HepG2 (cell line): ENCODE results near the gene RNF40. TPM values are rescaled to one million over a fixed set of nuclear protein-coding genes. Genes with fewer than 3 reads are reported as not detected.

Experiments used
- CEBPG ChIP-seq: IDR thresholded peaks from 2 replicates; pipeline ENCODE4 v1.6.1; 2016
- DPF2 ChIP-seq: sonication (generic); formaldehyde crosslinking; IDR thresholded peaks from 2 replicates; pipeline ENCODE4 v1.4.0; 2020; ENCODE audit warnings: mild to moderate bottlenecking, low read depth, missing genetic modification reagents, borderline replicate concordance
- EP300 ChIP-seq, 3 experiments: sonication (generic) in 1 of 3; formaldehyde crosslinking in 1 of 3; IDR thresholded peaks; 2 replicates each; pipeline versions ENCODE4 v1.5.1 to v1.6.1; 2011 to 2020; ENCODE audit warnings: low read depth in 2 of 3, low read length in 2 of 3, borderline replicate concordance in 1 of 3, improper control_type of control experiment in 1 of 3, mild to moderate bottlenecking in 1 of 3, missing genetic modification reagents in 1 of 3, moderate library complexity in 1 of 3
- ETV5 ChIP-seq: IDR thresholded peaks from 2 replicates; pipeline ENCODE4 v1.6.1; 2018; ENCODE audit warnings: missing biosample characterization, missing genetic modification reagents, inconsistent platforms, borderline replicate concordance
- GATAD1 ChIP-seq: IDR thresholded peaks from 2 replicates; pipeline ENCODE4 v1.6.1; 2016; ENCODE audit warnings: missing genetic modification reagents, missing compliant biosample characterization
- HOXA3 ChIP-seq: sonication (generic); formaldehyde crosslinking; IDR thresholded peaks from 2 replicates; pipeline ENCODE4 v1.5.0; 2020; ENCODE audit warnings: missing genetic modification reagents
- JUND ChIP-seq: sonication (generic); formaldehyde crosslinking; IDR thresholded peaks from 2 replicates; pipeline ENCODE4 v1.8.0; 2022; ENCODE audit warnings: mild to moderate bottlenecking, missing genetic modification reagents
- MTF1 ChIP-seq: sonication (generic); formaldehyde crosslinking; IDR thresholded peaks from 2 replicates; pipeline ENCODE4 v1.5.0; 2020; ENCODE audit warnings: missing genetic modification reagents
- MXI1 ChIP-seq: IDR thresholded peaks from 3 replicates; pipeline ENCODE4 v1.6.1; 2012; ENCODE audit warnings: low read depth, low read length, inconsistent platforms, borderline replicate concordance
- NBN ChIP-seq: fragments of 450-650 bp; conservative IDR thresholded peaks from 2 replicates; pipeline ENCODE4 v1.6.1; 2017
- NFIC ChIP-seq: IDR thresholded peaks from 2 replicates; pipeline ENCODE4 v1.6.1; 2012; ENCODE audit warnings: mild to moderate bottlenecking, low read length, inconsistent platforms
- REL ChIP-seq: sonication (generic); formaldehyde crosslinking; conservative IDR thresholded peaks from 2 replicates; pipeline ENCODE4 v1.8.0; 2022; ENCODE audit warnings: mild to moderate bottlenecking, missing genetic modification reagents, moderate library complexity
- ZMYM2 ChIP-seq: sonication (generic); formaldehyde crosslinking; IDR thresholded peaks from 2 replicates; pipeline ENCODE4 v1.8.0; 2022; ENCODE audit warnings: mild to moderate bottlenecking, missing genetic modification reagents
- ZNF3 ChIP-seq: IDR thresholded peaks from 2 replicates; pipeline ENCODE4 v1.7.0; 2017; ENCODE audit warnings: inconsistent platforms
- ZNF33B ChIP-seq: sonication (generic); formaldehyde crosslinking; IDR thresholded peaks from 2 replicates; pipeline ENCODE4 v1.5.1; 2020; ENCODE audit warnings: mild to moderate bottlenecking, missing genetic modification reagents
- ZNF550 ChIP-seq: sonication (generic); formaldehyde crosslinking; IDR thresholded peaks from 2 replicates; pipeline ENCODE4 v1.4.0; 2020; ENCODE audit warnings: mild to moderate bottlenecking, missing genetic modification reagents, borderline replicate concordance
- ZNF790 ChIP-seq: sonication (generic); formaldehyde crosslinking; IDR thresholded peaks from 2 replicates; pipeline ENCODE4 v1.8.0; 2022; ENCODE audit warnings: missing genetic modification reagents, mild to moderate bottlenecking, borderline replicate concordance
- ZSCAN25 ChIP-seq: sonication (generic); formaldehyde crosslinking; IDR thresholded peaks from 2 replicates; pipeline ENCODE4 v1.8.0; 2022; ENCODE audit warnings: mild to moderate bottlenecking, missing genetic modification reagents
- polyA plus RNA-seq, 8 experiments: library from polyadenylated mRNA; depleted of rRNA in 3 of 8; stranded (reverse) in 7 of 8; unstranded in 1 of 8; fragments of >200 nt; fragmentation: Illumina TruSeq in 4 of 8; extraction: Trizol in 4 of 8; gene quantifications; 2 replicates each; pipeline versions ENCODE4 v1.2.1 to v1.2.3, GENCODE V29; 2011 to 2016; ENCODE audit warnings: low read depth in 4 of 8, missing spikeins in 1 of 8, mixed read lengths in 1 of 8; ENCODE audit not compliant: insufficient read depth in 1 of 8
- total RNA-seq, 5 experiments: library from RNA; depleted of rRNA; stranded (reverse); fragments of >200 nt; fragmentation: Illumina TruSeq; extraction: Trizol; gene quantifications; 2 replicates each; pipeline ENCODE4 v1.2.3, GENCODE V29; 2016; ENCODE audit warnings: low read depth in 1 of 5
- TF ChIP-seq, protein P1 (sequence below): sonication (generic); formaldehyde crosslinking; IDR thresholded peaks from 2 replicates; pipeline ENCODE4 v1.5.1; 2020; ENCODE audit warnings: mild to moderate bottlenecking, missing genetic modification reagents
- TF ChIP-seq, protein P2 (sequence below): sonication (generic); formaldehyde crosslinking; IDR thresholded peaks from 2 replicates; pipeline ENCODE4 v1.4.0; 2020; ENCODE audit warnings: missing genetic modification reagents
- TF ChIP-seq, protein P3 (sequence below): sonication (generic); formaldehyde crosslinking; IDR thresholded peaks from 2 replicates; pipeline ENCODE4 v1.8.0; 2022; ENCODE audit warnings: missing genetic modification reagents, mild to moderate bottlenecking, borderline replicate concordance
- TF ChIP-seq, protein P4 (sequence below): IDR thresholded peaks from 2 replicates; pipeline ENCODE4 v1.4.0; 2020; ENCODE audit warnings: mild to moderate bottlenecking, missing genetic modification reagents

The RNF40 gene
- total and polyA plus RNA-seq, 2 of the 13 experiments (the other 11 are each of a cell fraction or from before 2014, with no cell fraction given) = 84.0 to 85.6 TPM

DNA sequence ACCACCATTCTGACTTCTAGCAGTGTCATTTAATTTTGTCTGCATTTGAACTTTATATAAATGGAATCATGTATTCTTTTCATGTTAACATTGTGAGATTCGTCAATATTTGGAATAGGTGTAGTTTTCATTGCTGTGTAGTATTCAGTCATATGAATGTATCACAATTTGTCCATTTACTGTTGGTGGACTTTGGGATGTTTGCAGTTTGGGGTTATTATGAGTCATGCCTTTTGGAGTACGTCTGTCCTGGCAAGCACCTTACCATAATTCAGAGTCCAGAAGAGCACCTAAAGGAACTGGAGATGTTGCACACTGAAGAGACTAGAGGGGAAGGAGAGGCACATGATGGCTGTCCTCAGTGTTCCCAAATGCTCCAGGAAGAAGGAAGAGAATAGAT lies 17.0 kb upstream of the RNF40 start (continued):
- TF ChIP-seq JUND (CRISPR knock-in tag) (peak; percentile 76; the same call in 1 of the 2 replicates), NBN (no peak), ZNF550 (CRISPR knock-in tag) (no peak), ZSCAN25 (no peak), EP300 (IDR thresholded peaks at IDR 0.05; ENCODE audit: low read depth in 2 of 2, low read length in 2 of 2) (peak in 1 of 2 experiments; percentile 67; a peak in 1 of 4 replicates), EP300 (CRISPR knock-in tag; IDR thresholded peaks at IDR 0.05; ENCODE audit: borderline replicate concordance) (no peak), ZMYM2 (peak; percentile 80), DPF2 (CRISPR knock-in tag) (peak; percentile 67; the same call in 1 of the 2 replicates), ETV5 (CRISPR knock-in tag) (no peak), NFIC (peak; percentile 25; the same call in 1 of the 2 replicates), ZNF790 (CRISPR knock-in tag) (no peak), REL (CRISPR knock-in tag) (no peak), ZNF3 (CRISPR knock-in tag) (peak; percentile 98), CEBPG (CRISPR knock-in tag) (0 out of 2 replicates have a peak, but pooled peaks have one; percentile 9), ZNF33B (no peak), MTF1 (no peak), GATAD1 (CRISPR knock-in tag) (peak; percentile 30; the same call in 1 of the 2 replicates), MXI1 (no peak; the same call in 2 of the 3 replicates), HOXA3 (peak; percentile 13; the same call in 1 of the 2 replicates)
- TF ChIP-seq, protein P1, sequence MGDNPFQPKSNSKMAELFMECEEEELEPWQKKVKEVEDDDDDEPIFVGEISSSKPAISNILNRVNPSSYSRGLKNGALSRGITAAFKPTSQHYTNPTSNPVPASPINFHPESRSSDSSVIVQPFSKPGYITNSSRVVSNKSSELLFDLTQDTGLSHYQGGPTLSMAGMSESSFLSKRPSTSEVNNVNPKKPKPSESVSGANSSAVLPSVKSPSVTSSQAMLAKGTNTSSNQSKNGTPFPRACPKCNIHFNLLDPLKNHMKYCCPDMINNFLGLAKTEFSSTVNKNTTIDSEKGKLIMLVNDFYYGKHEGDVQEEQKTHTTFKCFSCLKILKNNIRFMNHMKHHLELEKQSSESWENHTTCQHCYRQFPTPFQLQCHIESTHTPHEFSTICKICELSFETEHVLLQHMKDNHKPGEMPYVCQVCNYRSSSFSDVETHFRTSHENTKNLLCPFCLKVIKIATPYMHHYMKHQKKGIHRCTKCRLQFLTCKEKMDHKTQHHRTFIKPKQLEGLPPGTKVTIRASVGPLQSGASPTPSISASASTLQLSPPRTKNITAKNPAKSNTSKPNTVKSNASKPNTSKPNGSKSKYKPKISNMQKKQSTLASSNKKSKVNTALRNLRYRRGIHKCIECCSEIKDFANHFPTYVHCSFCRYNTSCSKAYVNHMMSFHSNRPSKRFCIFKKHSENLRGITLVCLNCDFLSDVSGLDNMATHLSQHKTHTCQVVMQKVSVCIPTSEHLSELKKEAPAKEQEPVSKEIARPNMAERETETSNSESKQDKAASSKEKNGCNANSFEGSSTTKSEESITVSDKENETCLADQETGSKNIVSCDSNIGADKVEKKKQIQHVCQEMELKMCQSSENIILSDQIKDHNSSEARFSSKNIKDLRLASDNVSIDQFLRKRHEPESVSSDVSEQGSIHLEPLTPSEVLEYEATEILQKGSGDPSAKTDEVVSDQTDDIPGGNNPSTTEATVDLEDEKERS (CRISPR knock-in tag) = peak; percentile 56; the same call in 1 of the 2 replicates
- TF ChIP-seq, protein P2, sequence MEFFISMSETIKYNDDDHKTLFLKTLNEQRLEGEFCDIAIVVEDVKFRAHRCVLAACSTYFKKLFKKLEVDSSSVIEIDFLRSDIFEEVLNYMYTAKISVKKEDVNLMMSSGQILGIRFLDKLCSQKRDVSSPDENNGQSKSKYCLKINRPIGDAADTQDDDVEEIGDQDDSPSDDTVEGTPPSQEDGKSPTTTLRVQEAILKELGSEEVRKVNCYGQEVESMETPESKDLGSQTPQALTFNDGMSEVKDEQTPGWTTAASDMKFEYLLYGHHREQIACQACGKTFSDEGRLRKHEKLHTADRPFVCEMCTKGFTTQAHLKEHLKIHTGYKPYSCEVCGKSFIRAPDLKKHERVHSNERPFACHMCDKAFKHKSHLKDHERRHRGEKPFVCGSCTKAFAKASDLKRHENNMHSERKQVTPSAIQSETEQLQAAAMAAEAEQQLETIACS (CRISPR knock-in tag) = no peak
- TF ChIP-seq, protein P3, sequence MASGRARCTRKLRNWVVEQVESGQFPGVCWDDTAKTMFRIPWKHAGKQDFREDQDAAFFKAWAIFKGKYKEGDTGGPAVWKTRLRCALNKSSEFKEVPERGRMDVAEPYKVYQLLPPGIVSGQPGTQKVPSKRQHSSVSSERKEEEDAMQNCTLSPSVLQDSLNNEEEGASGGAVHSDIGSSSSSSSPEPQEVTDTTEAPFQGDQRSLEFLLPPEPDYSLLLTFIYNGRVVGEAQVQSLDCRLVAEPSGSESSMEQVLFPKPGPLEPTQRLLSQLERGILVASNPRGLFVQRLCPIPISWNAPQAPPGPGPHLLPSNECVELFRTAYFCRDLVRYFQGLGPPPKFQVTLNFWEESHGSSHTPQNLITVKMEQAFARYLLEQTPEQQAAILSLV (CRISPR knock-in tag) = no peak
- TF ChIP-seq, protein P4, sequence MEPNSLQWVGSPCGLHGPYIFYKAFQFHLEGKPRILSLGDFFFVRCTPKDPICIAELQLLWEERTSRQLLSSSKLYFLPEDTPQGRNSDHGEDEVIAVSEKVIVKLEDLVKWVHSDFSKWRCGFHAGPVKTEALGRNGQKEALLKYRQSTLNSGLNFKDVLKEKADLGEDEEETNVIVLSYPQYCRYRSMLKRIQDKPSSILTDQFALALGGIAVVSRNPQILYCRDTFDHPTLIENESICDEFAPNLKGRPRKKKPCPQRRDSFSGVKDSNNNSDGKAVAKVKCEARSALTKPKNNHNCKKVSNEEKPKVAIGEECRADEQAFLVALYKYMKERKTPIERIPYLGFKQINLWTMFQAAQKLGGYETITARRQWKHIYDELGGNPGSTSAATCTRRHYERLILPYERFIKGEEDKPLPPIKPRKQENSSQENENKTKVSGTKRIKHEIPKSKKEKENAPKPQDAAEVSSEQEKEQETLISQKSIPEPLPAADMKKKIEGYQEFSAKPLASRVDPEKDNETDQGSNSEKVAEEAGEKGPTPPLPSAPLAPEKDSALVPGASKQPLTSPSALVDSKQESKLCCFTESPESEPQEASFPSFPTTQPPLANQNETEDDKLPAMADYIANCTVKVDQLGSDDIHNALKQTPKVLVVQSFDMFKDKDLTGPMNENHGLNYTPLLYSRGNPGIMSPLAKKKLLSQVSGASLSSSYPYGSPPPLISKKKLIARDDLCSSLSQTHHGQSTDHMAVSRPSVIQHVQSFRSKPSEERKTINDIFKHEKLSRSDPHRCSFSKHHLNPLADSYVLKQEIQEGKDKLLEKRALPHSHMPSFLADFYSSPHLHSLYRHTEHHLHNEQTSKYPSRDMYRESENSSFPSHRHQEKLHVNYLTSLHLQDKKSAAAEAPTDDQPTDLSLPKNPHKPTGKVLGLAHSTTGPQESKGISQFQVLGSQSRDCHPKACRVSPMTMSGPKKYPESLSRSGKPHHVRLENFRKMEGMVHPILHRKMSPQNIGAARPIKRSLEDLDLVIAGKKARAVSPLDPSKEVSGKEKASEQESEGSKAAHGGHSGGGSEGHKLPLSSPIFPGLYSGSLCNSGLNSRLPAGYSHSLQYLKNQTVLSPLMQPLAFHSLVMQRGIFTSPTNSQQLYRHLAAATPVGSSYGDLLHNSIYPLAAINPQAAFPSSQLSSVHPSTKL (CRISPR knock-in tag) = peak; percentile 46; the same call in 1 of the 2 replicates
